ENCODE measurements around the gene HOMER2.

DNA sequence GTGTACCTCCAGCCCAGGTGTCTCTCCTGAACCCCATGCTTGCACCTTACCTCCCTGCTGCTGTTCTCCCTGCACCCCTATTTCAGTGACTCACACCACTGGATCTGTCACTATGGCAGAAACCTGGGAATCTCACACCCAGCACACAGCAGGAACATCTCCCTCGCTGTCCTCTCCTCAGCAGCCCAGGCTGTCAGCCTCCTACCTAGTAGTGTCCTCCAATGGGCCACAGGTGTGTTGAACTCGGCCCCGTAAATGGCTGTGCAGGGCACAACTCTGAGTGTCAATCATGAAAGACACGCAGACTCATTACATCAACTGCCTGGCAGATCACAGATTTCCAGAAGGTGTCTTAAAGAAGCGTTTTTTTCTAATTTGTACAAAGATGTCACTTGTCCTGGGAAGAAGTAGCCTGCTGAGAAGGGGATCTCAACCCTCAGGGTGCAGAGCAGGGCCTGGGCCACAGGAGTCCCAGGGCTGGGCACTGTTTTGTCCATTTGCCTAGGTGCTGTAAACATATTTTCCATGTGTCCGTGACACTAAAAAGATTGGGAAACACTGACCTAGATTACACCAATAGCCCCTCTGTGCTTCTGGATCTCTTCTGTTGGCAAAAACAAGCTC, 33.8 kb downstream of the HOMER2 start:
- TF ChIP-seq, protein P1, sequence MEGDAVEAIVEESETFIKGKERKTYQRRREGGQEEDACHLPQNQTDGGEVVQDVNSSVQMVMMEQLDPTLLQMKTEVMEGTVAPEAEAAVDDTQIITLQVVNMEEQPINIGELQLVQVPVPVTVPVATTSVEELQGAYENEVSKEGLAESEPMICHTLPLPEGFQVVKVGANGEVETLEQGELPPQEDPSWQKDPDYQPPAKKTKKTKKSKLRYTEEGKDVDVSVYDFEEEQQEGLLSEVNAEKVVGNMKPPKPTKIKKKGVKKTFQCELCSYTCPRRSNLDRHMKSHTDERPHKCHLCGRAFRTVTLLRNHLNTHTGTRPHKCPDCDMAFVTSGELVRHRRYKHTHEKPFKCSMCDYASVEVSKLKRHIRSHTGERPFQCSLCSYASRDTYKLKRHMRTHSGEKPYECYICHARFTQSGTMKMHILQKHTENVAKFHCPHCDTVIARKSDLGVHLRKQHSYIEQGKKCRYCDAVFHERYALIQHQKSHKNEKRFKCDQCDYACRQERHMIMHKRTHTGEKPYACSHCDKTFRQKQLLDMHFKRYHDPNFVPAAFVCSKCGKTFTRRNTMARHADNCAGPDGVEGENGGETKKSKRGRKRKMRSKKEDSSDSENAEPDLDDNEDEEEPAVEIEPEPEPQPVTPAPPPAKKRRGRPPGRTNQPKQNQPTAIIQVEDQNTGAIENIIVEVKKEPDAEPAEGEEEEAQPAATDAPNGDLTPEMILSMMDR (IDR thresholded peaks at IDR 0.05 in 8 of 11, conservative IDR thresholded peaks at IDR 0.05 in 3 of 11) = no peak
- TF ChIP-seq POLR2A (IDR thresholded peaks at IDR 0.05) (no peak), POLR2AphosphoS5 (IDR thresholded peaks at IDR 0.05) (no peak)
